Neural progenitor cell (in vitro differentiated cells): ENCODE measurements around the gene ARL15.

Source experiments
- EZH2 ChIP-seq: fragments of 200-600 bp; sonication (generic); IDR thresholded peaks from 2 replicates; pipeline ENCODE4 v1.6.1; 2017; ENCODE audit warnings: antibody characterized with exemption, mild to moderate bottlenecking, moderate library complexity
- TF ChIP-seq, protein P1 (sequence below): fragments of 200-600 bp; sonication (generic); IDR thresholded peaks from 2 replicates; pipeline ENCODE4 v1.5.1; 2017; ENCODE audit warnings: antibody characterized with exemption, mild to moderate bottlenecking

- TF ChIP-seq EZH2 = no peak
- TF ChIP-seq, protein P1, sequence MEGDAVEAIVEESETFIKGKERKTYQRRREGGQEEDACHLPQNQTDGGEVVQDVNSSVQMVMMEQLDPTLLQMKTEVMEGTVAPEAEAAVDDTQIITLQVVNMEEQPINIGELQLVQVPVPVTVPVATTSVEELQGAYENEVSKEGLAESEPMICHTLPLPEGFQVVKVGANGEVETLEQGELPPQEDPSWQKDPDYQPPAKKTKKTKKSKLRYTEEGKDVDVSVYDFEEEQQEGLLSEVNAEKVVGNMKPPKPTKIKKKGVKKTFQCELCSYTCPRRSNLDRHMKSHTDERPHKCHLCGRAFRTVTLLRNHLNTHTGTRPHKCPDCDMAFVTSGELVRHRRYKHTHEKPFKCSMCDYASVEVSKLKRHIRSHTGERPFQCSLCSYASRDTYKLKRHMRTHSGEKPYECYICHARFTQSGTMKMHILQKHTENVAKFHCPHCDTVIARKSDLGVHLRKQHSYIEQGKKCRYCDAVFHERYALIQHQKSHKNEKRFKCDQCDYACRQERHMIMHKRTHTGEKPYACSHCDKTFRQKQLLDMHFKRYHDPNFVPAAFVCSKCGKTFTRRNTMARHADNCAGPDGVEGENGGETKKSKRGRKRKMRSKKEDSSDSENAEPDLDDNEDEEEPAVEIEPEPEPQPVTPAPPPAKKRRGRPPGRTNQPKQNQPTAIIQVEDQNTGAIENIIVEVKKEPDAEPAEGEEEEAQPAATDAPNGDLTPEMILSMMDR = no peak
Measured at GRCh38 chr5:54007827-54008777, 302.3 kb downstream of the ARL15 start.
